Measurements from ENCODE around the gene TXNIP.

GRCh38 chr1:146036241-146036964 is 40.0 kb upstream of the TXNIP start:
- TF ChIP-seq POLR2AphosphoS5 (IDR thresholded peaks at IDR 0.05; ENCODE audit: low read depth, low read length) (no peak), POLR2A (IDR thresholded peaks at IDR 0.05; ENCODE audit: low read depth, low read length) (no peak)
